DOHH2 (cell line): ENCODE data around the gene HNRNPM.

Experiments used
- H3F3A ChIP-seq: fragments of 200-600 bp; sonication (generic), shearing (Covaris generic); 2 replicates; pipeline ENCODE4 v1.6.0; 2016; ENCODE audit warnings: antibody characterized with exemption, mild to moderate bottlenecking; ENCODE audit not compliant: control insufficient read depth, insufficient read depth
- H3K27ac ChIP-seq: fragments of 200-600 bp; sonication (generic); 2 replicates; pipeline ENCODE4 v1.5.1; 2014; ENCODE audit warnings: low read depth, mild to moderate bottlenecking, low read length, moderate library complexity
- H3K27me3 ChIP-seq: fragments of 200-600 bp; sonication (generic); 2 replicates; pipeline ENCODE4 v1.6.1; 2014; ENCODE audit warnings: mild to moderate bottlenecking, low read length, mixed read lengths; ENCODE audit not compliant: control insufficient read depth
- H3K36me3 ChIP-seq: fragments of 200-600 bp; sonication (generic); 2 replicates; pipeline ENCODE4 v1.6.1; 2014; ENCODE audit warnings: mild to moderate bottlenecking, low read length, moderate library complexity, mixed read lengths; ENCODE audit not compliant: control insufficient read depth
- H3K4me1 ChIP-seq: fragments of 200-600 bp; sonication (generic); 2 replicates; pipeline ENCODE4 v1.6.1; 2014; ENCODE audit warnings: mild to moderate bottlenecking, low read length, mixed read lengths; ENCODE audit not compliant: control insufficient read depth
- H3K4me2 ChIP-seq: fragments of 200-600 bp; sonication (generic); 2 replicates; pipeline ENCODE4 v1.6.0; 2014; ENCODE audit warnings: mild to moderate bottlenecking, low read length, moderate library complexity
- H3K4me3 ChIP-seq: fragments of 200-600 bp; sonication (generic); 2 replicates; pipeline ENCODE4 v1.5.1; 2014; ENCODE audit warnings: mild to moderate bottlenecking, low read length, mixed read lengths
- H3K79me2 ChIP-seq: fragments of 200-600 bp; sonication (generic); 2 replicates; pipeline ENCODE4 v1.6.1; 2014; ENCODE audit warnings: mild to moderate bottlenecking, low read length, mixed read lengths; ENCODE audit not compliant: control insufficient read depth
- H3K9me2 ChIP-seq: fragments of 200-600 bp; sonication (generic); replicated peaks from 2 replicates; pipeline ENCODE4 v1.6.1; 2014; ENCODE audit warnings: mild to moderate bottlenecking, low read length, mixed read lengths; ENCODE audit not compliant: control insufficient read depth
- H3K9me3 ChIP-seq: fragments of 200-600 bp; sonication (generic); 2 replicates; pipeline ENCODE4 v1.6.1; 2014; ENCODE audit warnings: antibody characterized with exemption, low read length, mixed read lengths; ENCODE audit not compliant: control insufficient read depth, insufficient read depth
- H4K20me1 ChIP-seq: fragments of 200-600 bp; sonication (generic); 2 replicates; pipeline ENCODE4 v1.6.0; 2014; ENCODE audit warnings: low read depth, mild to moderate bottlenecking, antibody characterized with exemption, low read length, moderate library complexity; ENCODE audit not compliant: control insufficient read depth, insufficient read depth
- EZH2phosphoT487 ChIP-seq: fragments of 200-600 bp; sonication (generic); IDR thresholded peaks from 2 replicates; pipeline ENCODE4 v1.6.1; 2017; ENCODE audit warnings: borderline replicate concordance, mild to moderate bottlenecking, antibody characterized with exemption, low read length, moderate library complexity, mixed read lengths
- TF ChIP-seq, protein P1 (sequence below): fragments of 200-600 bp; sonication (generic); IDR thresholded peaks from one replicate; pipeline ENCODE4 v1.5.1; 2014; ENCODE audit warnings: antibody characterized with exemption, mild to moderate bottlenecking, low read depth, low read length; ENCODE audit not compliant: poor library complexity, severe bottlenecking

Gene HNRNPM

DNA sequence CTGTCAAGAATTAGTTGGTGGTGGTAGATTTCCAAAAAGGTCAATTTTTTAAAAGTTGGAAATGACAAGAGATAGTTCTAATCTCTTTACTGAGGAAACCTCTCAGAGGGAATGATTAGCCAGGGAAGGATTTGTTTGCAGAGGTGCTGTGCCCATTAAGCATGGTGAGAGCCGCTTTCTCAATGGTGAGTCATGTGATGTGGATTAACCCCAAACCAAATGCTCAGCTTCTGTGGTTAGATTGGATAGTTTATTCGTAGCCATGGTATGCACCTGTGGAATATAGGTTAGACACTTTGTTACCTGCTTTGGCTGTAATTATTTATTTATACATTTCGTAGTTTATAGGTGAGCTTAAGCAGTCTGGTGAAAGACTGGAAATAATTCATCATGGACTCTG lies 7.1 kb downstream of the HNRNPM start:
- H3K9me2 ChIP-seq, result no peaks in the 10 kb centered on the region
- H3K79me2 ChIP-seq, result peaks cover 100% of the 10 kb centered on the region
- H3F3A ChIP-seq, result peaks cover 5% of the 10 kb centered on the region; the same call in 1 of the 2 replicates
- no peak overlapping the region for H3K27ac ChIP-seq
- TF ChIP-seq, protein P1, sequence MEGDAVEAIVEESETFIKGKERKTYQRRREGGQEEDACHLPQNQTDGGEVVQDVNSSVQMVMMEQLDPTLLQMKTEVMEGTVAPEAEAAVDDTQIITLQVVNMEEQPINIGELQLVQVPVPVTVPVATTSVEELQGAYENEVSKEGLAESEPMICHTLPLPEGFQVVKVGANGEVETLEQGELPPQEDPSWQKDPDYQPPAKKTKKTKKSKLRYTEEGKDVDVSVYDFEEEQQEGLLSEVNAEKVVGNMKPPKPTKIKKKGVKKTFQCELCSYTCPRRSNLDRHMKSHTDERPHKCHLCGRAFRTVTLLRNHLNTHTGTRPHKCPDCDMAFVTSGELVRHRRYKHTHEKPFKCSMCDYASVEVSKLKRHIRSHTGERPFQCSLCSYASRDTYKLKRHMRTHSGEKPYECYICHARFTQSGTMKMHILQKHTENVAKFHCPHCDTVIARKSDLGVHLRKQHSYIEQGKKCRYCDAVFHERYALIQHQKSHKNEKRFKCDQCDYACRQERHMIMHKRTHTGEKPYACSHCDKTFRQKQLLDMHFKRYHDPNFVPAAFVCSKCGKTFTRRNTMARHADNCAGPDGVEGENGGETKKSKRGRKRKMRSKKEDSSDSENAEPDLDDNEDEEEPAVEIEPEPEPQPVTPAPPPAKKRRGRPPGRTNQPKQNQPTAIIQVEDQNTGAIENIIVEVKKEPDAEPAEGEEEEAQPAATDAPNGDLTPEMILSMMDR, result no peak
- no peak for TF ChIP-seq EZH2phosphoT487
- H4K20me1 ChIP-seq, result peaks cover 68% of the 10 kb centered on the region
- peaks cover 36% of the 10 kb centered on the region for H3K4me1 ChIP-seq
- H3K36me3 ChIP-seq, result peaks cover 86% of the 10 kb centered on the region
- H3K4me3 ChIP-seq, result no peak overlapping the region
- H3K27me3 ChIP-seq, result no peaks in the 10 kb centered on the region
- no peaks in the 10 kb centered on the region for H3K9me3 ChIP-seq
- no peak overlapping the region for H3K4me2 ChIP-seq

DNA sequence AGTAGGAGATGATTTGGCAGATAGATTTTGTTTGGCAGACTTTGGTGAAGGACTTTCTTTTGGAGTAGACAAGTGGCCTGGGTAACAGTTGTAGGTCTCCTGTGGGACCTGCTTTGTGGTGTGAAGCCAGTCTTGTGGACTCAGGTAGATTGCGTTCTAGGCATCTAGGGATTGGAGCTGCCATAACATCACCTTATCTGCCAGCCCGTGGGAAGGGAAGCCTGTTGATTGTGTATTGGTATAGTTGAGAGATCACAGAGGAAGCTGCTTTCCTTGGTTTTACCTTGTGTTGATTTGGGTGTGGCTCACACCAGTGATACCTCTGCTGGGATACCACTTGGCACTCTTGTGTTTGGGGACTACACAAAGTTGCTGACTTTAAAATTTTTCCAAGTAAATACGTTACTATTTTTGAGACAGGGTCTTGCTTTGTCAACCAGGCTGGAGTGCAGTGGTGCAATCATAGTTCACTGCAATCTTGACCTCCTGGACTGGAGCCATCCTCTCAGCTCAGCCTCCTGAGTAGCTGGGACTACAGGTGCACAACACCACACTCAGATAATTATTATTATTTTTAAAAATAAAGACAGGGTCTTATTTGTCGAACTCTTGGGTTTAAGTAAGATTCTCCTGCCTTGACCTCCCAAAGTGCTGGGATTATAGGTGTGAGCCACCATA lies 7.8 kb downstream of the HNRNPM start:
- Histone ChIP-seq H3K27me3 (no peaks in the 10 kb centered on the region), H3K36me3 (peaks cover 86% of the 10 kb centered on the region), H3K79me2 (peaks cover 100% of the 10 kb centered on the region), H3K27ac (no peak overlapping the region), H4K20me1 (peaks cover 67% of the 10 kb centered on the region), H3K4me3 (no peak overlapping the region), H3K9me3 (no peaks in the 10 kb centered on the region), H3F3A (no peaks in the 10 kb centered on the region), H3K4me1 (peaks cover 29% of the 10 kb centered on the region), H3K4me2 (no peak overlapping the region), H3K9me2 (no peaks in the 10 kb centered on the region)
- no peak for TF ChIP-seq EZH2phosphoT487
- TF ChIP-seq, protein P1, result no peak

DNA sequence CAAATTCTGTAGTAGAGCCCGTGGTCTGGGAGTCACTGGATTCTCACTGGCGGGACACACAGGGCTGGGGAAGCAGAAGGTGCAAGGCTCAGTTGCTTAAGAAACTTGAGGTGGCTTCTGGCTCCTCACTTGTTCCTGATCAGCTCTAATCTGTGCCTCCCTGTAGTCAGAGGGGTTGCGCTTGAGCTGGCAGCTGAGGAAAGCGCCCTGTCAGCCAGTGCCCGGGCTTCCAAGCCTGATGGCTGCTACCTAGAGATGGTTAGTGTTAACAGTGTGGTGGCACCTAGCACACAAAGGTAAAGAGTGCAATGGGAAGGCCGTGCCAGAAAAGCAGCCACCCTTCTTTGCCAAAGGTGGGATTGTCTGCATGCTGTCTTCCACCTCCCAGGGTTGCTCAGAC lies 8.8 kb downstream of the HNRNPM start:
- peaks cover 89% of the 10 kb centered on the region for H3K36me3 ChIP-seq
- no peaks in the 10 kb centered on the region for H3K27me3 ChIP-seq
- peaks cover 20% of the 10 kb centered on the region for H3K4me1 ChIP-seq

More for the DNA sequence above, 8.8 kb downstream of the HNRNPM start:
- peaks cover 100% of the 10 kb centered on the region for H3K79me2 ChIP-seq
- H3K9me3 ChIP-seq, result no peaks in the 10 kb centered on the region
- no peak for TF ChIP-seq EZH2phosphoT487
- TF ChIP-seq, protein P1, result no peak
- no peak overlapping the region for H3K4me2 ChIP-seq
- H4K20me1 ChIP-seq, result peaks cover 72% of the 10 kb centered on the region
- H3F3A ChIP-seq, result no peaks in the 10 kb centered on the region
- no peak overlapping the region for H3K27ac ChIP-seq
- H3K4me3 ChIP-seq, result no peak overlapping the region
- no peaks in the 10 kb centered on the region for H3K9me2 ChIP-seq
